Esophagus muscularis mucosa (tissue), 3 donors: ENCODE results near the gene TMEM131.

Experiments
- CTCF ChIP-seq, 3 experiments: fragments of 200-600 bp in 2 of 3; fragments of 450-650 bp in 1 of 3; sonication (generic) in 2 of 3; IDR thresholded peaks; one replicate each; pipeline ENCODE4 v1.5.1; 2017 to 2019; ENCODE audit warnings: antibody characterized with exemption in 3 of 3, mild to moderate bottlenecking in 2 of 3, moderate library complexity in 1 of 3
- POLR2A ChIP-seq: fragments of 450-650 bp; IDR thresholded peaks from one replicate; pipeline ENCODE4 v1.6.1; 2017; ENCODE audit warnings: antibody characterized with exemption, moderate library complexity, mild to moderate bottlenecking, low read depth
- POLR2AphosphoS5 ChIP-seq, 2 donors: sonication (generic); formaldehyde crosslinking; IDR thresholded peaks; one replicate each; pipeline ENCODE4 v1.6.1; 2017; ENCODE audit warnings: antibody characterized with exemption in 2 of 2

GRCh38 chr2:97758131-97758705 lies 237.5 kb downstream of the TMEM131 start:
- TF ChIP-seq CTCF (IDR thresholded peaks at IDR 0.05), result no peak
- no peak for TF ChIP-seq POLR2A
- no peak for TF ChIP-seq POLR2AphosphoS5 (IDR thresholded peaks at IDR 0.05)
